ENCODE results near the gene LRFN3.
"Not testable (repeated sequence)": the region's sequence is repeated elsewhere in the genome, so short reads cannot be mapped to it uniquely, and the experiment has no call there.

The LRFN3 gene

GRCh38 chr19:35939307-35940077 is 3.3 kb downstream of the LRFN3 start:
- no peak for DNase-seq

DNA sequence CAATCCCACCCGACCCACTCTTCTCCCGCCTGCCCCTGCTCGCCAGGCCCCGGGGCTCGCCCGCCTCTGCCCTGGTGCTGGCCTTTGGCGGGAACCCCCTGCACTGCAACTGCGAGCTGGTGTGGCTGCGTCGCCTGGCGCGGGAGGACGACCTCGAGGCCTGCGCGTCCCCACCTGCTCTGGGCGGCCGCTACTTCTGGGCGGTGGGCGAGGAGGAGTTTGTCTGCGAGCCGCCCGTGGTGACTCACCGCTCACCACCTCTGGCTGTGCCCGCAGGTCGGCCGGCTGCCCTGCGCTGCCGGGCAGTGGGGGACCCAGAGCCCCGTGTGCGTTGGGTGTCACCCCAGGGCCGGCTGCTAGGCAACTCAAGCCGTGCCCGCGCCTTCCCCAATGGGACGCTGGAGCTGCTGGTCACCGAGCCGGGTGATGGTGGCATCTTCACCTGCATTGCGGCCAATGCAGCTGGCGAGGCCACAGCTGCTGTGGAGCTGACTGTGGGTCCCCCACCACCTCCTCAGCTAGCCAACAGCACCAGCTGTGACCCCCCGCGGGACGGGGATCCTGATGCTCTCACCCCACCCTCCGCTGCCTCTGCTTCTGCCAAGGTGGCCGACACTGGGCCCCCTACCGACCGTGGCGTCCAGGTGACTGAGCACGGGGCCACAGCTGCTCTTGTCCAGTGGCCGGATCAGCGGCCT is 4.1 kb downstream of the LRFN3 start:
- no peak for DNase-seq

- no peak for DNase-seq
Observed at GRCh38 chr19:35940839-35941238, 4.7 kb downstream of the LRFN3 start.

DNA sequence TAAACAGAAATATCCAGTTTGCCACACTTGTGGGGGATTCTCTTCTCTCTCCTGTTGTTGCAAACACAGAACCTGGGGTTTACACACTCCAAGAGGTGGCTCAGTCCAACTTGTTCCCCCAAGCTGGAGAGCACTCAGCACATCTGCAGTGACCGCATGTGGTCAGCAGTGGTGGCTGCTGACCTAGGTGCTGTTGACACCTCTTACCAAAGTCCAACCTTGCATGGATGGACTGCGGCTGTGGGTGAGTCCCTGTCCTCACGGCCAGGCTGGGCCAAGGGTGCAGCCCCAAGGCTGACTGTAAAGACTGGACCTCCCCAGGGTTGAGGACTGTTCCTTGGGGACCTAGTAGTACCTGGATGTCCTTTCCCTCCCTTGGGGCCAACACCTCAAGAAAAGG is 6.1 kb downstream of the LRFN3 start:
- no peak for DNase-seq

- DNase-seq = no peak
Observed at GRCh38 chr19:35943321-35944301, 7.4 kb downstream of the LRFN3 start.

- no peak for DNase-seq
Observed at GRCh38 chr19:35944556-35944955, 8.4 kb downstream of the LRFN3 start.

DNA sequence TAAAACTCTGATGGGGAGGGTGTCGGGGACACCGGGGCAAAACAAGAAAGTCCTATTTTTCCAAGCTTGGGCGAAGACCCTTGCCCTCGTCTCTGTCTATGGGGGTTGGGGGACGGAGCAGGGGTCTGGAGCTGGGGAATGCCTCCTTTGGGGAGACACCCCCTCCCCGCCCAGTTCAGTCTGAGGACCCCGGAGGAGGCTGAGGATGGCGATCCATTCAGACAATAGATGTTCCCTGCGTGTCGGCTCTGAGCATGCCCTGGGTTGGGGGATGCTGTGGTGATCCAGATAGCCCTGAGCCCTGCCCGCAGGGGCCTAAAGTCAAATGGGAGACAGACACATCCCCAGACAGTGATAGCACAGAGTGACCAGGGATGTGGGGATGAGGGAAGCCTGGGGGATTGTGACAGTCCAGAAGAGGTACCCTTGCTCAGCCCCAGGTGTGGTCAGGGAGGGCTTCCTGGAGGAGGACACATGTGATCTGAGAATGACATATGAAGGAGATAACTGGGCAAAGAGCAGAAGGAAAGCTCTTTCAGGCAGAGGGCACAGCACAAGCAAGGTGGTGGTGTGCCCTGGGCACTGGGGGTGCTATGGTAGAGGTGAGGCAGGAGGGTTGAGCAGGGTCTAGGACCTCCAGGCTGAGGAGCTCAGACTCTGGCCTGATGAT is 9.1 kb downstream of the LRFN3 start:
- DNase-seq = no peak

DNA sequence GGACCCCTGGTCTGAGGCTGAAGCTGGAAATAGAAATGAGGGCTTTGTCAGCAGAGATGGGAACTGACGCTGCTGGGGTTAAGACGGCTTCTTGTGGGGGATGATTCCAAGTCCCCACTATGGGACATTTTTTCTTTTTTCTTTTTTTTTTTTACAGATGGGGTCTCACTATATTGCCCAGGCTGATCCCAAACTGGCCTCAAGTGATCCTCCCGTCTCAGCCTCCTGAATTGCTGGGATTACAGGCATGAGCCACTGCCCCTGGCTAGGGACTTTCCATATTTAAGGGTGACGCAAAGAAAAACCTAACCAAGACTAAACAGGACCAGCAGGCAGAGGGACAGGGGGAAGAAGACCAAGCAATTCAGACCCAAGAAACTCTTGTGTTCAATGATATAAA is 10.0 kb downstream of the LRFN3 start:
- no peak for DNase-seq

GRCh38 chr19:35949131-35949530 is 13.0 kb downstream of the LRFN3 start:
- no peak for DNase-seq

DNA sequence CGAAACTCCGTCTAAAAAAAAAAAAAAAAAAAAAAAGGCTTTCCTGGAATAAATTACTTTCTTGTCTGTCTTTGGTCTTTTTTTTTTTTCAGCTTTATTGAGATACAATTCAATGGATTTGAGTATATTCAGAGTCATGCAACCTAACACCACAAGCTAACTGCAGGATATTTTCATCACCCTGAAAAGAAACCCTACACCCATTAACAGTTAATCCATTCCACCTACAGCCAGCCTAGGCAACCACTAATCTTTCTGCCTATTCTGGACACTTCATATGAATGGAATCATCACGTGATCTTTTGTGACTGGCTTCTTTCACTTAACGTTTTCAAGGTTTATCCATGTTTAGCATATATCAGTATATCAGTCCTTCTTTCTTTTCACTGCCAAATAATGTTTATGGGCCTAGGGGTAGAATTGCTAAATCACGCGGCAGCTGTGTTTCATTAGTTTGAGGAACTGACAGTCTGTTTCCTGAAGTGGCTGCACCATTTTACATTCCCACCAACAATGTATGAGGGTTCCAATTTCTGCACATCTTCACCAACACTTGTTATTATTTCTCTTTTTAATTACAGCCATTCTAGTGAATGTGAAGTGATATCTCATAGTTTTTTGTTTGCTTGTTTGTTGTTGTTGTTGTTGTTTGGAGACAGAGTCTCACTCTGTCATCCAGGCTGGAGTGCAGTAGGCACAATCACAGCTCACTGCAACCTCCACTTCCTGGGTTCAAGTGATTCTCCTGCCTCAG is 19.9 kb downstream of the LRFN3 start:
- DNase-seq = no peak

- not testable (repeated sequence) for DNase-seq
Observed at GRCh38 chr19:35957411-35957810, 21.2 kb downstream of the LRFN3 start.

DNA sequence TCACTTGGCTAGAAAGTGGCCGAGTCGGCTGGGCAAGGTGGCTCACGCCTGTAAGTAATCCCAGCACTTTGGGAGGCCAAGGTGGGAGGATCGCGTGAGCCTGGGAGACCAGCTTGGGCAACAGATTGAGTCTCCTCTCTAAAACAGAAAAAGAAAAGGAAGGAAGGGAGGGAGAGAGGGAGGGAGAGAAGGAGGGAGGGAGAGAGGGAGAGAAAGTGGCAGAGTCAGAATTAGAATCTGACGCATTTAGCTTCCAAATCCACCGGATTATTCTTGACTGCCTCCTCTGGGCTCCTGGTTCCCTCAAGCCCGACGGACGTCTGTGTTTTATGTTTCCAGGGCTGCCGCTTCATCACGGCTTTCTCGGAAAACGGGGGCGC is 22.5 kb downstream of the LRFN3 start:
- DNase-seq = no peak

- DNase-seq = peak; percentile 47 to 63
Observed at GRCh38 chr19:35959040-35959967, 23.1 kb downstream of the LRFN3 start.

DNA sequence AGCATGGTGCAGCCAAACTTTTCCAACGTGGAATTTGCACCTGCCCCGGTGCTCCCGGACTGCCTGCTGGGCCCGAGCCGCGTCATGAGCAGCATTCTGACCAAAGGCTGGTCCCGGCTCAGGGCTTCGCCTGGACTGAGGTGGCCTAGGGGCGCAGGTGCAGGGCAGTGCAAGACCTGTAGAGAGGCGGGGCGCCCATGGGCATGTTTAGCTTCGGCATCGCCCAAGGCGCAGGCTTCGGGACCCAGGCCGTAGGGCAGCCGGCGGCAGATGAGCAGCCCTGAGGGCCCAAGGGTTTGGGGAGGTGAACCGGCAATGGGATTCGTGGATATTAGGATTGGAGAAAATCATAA is 23.8 kb downstream of the LRFN3 start:
- DNase-seq = no peak

DNA sequence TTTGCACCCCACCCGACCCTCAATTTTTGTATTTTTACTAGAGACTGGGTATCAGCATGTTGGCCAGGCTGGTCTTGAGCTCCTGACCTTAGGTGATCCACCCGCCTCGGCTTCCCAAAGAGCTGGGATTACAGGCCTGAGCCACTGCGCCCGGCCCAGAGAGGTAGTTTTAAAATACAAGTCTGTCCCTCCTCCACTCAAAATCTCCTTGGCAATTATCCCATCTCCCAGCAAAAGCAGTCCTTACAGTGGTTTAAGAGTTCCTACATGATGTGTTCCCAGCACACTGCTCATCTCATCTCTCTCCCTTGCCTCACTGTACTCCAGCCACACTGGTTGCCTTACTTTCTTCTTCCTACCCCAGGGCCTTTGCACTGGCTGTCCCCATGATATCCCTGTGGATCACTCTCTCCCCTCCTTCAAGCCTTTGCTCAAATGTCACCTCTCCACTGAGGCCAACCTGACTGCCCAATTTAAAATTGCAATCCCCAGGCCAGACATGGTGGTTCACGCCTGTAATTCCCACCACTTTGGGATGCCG is 24.3 kb downstream of the LRFN3 start:
- no peak for DNase-seq

DNA sequence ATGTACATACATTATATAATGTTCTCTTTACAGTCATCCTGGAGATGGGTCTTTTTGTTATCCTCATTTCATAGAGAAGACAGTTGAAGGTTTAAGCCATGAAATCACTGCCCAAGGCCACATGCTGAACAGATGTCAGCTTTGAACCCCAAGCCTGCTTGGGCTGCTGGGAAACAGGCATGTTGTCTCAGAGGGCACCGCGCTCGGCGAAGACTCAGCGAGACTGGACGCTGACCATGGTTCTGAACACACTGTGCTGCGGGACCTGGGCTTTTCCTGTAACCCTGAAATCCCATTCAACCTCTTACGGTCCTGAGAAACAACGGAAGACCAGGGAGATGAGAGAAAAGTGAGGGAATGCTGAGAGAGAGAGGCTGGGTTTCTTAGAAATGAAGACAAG is 27.3 kb downstream of the LRFN3 start:
- peak; percentile 39 to 54 for DNase-seq

DNA sequence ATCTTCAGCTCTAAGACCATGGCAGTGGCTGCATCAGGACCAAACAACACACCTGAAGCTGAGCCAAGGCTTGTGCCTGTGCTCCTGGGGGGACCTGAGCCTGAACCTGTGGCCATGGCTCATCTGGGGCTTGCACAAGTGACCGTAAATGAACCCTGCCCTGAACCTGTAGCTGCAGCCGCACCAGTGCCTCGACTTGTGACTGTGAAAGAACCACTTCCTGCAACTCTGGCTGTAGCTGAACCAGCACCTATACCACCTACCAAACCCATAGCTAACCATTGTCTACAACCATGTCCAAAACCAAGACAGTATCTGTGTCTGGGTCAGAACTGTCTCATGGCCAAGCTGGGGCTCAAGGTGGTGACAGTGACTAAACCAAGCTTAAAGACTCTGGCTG is 30.6 kb downstream of the LRFN3 start:
- no peak for DNase-seq

- no peak for DNase-seq
Observed at GRCh38 chr19:35973487-35973886, 37.3 kb downstream of the LRFN3 start.

GRCh38 chr19:35975608-35976214 is 39.5 kb downstream of the LRFN3 start:
- DNase-seq = no peak
